GM18505 (cell line): ENCODE results near the gene KIF3B.
A peak's percentile ranks its signal among the peaks of the same experiment; 100 is the strongest.
"Not testable (repeated sequence)": the region's sequence is repeated elsewhere in the genome, so short reads cannot be mapped to it uniquely, and the experiment has no call there.

ENCODE experiments used
- ATAC-seq: cut with Tn5 transposase; IDR thresholded peaks from one replicate; pipeline ENCODE4 v1.9.1; 2021; ENCODE audit not compliant: unreplicated experiment
- POLR2A ChIP-seq: IDR thresholded peaks from 4 replicates; pipeline ENCODE4 v1.6.1; 2011; ENCODE audit warnings: borderline replicate concordance; ENCODE audit not compliant: insufficient read depth, insufficient read length; ENCODE audit errors: extremely low read depth

Gene KIF3B

GRCh38 chr20:32271620-32272019 is 5.8 kb upstream of the KIF3B start:
- TF ChIP-seq POLR2A = no peak
- ATAC-seq = no peak

GRCh38 chr20:32274359-32274758 is 3.1 kb upstream of the KIF3B start:
- no peak for TF ChIP-seq POLR2A

GRCh38 chr20:32275163-32275562 is 2.3 kb upstream of the KIF3B start:
- not testable (repeated sequence) for ATAC-seq

More at GRCh38 chr20:32274359-32274758, 3.1 kb upstream of the KIF3B start:
- no peak for ATAC-seq

- peak; percentile 63 for ATAC-seq
- TF ChIP-seq POLR2A = no peak
Measured at GRCh38 chr20:32278199-32278643, 770 bp downstream of the KIF3B start.

- TF ChIP-seq POLR2A = no peak
- no peak for ATAC-seq
Measured at GRCh38 chr20:32281711-32282110, 4.3 kb downstream of the KIF3B start.

GRCh38 chr20:32282461-32282860 is 5.0 kb downstream of the KIF3B start:
- no peak for TF ChIP-seq POLR2A
- no peak for ATAC-seq

GRCh38 chr20:32285082-32285620 is 7.7 kb downstream of the KIF3B start:
- no peak for TF ChIP-seq POLR2A
- ATAC-seq = peak; percentile 33

GRCh38 chr20:32285621-32286371 is 8.3 kb downstream of the KIF3B start:
- TF ChIP-seq POLR2A = peak; percentile 60
- ATAC-seq = peak; percentile 52

- no peak for TF ChIP-seq POLR2A
- ATAC-seq = no peak
Measured at GRCh38 chr20:32287231-32287638, 9.8 kb downstream of the KIF3B start.

GRCh38 chr20:32288225-32288849 is 10.9 kb downstream of the KIF3B start:
- ATAC-seq = no peak
- no peak for TF ChIP-seq POLR2A

- not testable (repeated sequence) for ATAC-seq
Measured at GRCh38 chr20:32289299-32289660, 11.8 kb downstream of the KIF3B start.

- ATAC-seq = no peak
- no peak for TF ChIP-seq POLR2A
Measured at GRCh38 chr20:32289661-32290431, 12.4 kb downstream of the KIF3B start.

- ATAC-seq = no peak
Measured at GRCh38 chr20:32291166-32291565, 13.7 kb downstream of the KIF3B start.

GRCh38 chr20:32292548-32292947 is 15.1 kb downstream of the KIF3B start:
- no peak for TF ChIP-seq POLR2A
- no peak for ATAC-seq

More at GRCh38 chr20:32291166-32291565, 13.7 kb downstream of the KIF3B start:
- TF ChIP-seq POLR2A = no peak

- no peak for ATAC-seq
- TF ChIP-seq POLR2A = no peak
Measured at GRCh38 chr20:32294071-32294470, 16.6 kb downstream of the KIF3B start.
